ENCODE data around the gene WDR33. TPM values are rescaled to one million over a fixed set of nuclear protein-coding genes. Genes with fewer than 3 reads are reported as not detected.

The WDR33 gene
- total RNA-seq, 1 experiment from 2014 or later: 87.1 TPM

DNA sequence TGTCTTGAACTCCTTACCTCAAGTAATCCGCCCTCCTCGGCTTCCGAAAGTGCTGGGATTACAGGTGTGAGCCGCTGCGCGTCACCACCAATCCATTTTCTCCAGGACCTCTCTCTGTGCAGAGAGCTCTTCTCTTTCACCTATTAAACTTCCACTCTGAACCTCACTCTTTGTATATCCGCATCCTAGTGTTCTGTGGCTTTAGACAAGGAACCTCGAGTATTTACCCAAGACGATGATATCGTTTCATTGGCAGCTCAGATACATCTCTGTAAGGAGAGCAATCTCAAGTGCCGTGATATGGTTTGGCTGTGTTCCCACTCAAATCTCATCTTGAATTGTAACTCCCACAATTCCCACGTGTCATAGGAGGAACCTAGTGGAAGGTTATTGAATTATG, 15.1 kb upstream of the WDR33 start:
- Histone ChIP-seq H3K9me3 (ENCODE audit: low read depth, low read length, poor library complexity, severe bottlenecking) (peaks cover 4% of the 10 kb centered on the region), H3K27ac (ENCODE audit: low read depth, low read length, poor library complexity, severe bottlenecking) (no peak overlapping the region), H3K27me3 (replicated peaks; ENCODE audit: insufficient read depth, low read depth, low read length, poor library complexity) (no peaks in the 10 kb centered on the region), H3K4me3 (ENCODE audit: low read depth, low read length, poor library complexity, severe bottlenecking) (no peak overlapping the region), H3K4me1 (ENCODE audit: insufficient read depth, low read length, poor library complexity, severe bottlenecking) (no peaks in the 10 kb centered on the region), H3K36me3 (ENCODE audit: insufficient read depth, low read length, poor library complexity, severe bottlenecking) (no peaks in the 10 kb centered on the region)
- ChIA-PET POLR2A (ENCODE audit: low non-redundant PET) (no interaction called here), CTCF (no interaction called here)
- intact Hi-C loops (cut with micrococcal nuclease; ENCODE audit: unreplicated experiment): no loop called here
- no peak for DNase-seq (ENCODE audit: low spot score)
- BruUV-seq (replicated peaks): no TSS peak
- TF ChIP-seq, protein P1, sequence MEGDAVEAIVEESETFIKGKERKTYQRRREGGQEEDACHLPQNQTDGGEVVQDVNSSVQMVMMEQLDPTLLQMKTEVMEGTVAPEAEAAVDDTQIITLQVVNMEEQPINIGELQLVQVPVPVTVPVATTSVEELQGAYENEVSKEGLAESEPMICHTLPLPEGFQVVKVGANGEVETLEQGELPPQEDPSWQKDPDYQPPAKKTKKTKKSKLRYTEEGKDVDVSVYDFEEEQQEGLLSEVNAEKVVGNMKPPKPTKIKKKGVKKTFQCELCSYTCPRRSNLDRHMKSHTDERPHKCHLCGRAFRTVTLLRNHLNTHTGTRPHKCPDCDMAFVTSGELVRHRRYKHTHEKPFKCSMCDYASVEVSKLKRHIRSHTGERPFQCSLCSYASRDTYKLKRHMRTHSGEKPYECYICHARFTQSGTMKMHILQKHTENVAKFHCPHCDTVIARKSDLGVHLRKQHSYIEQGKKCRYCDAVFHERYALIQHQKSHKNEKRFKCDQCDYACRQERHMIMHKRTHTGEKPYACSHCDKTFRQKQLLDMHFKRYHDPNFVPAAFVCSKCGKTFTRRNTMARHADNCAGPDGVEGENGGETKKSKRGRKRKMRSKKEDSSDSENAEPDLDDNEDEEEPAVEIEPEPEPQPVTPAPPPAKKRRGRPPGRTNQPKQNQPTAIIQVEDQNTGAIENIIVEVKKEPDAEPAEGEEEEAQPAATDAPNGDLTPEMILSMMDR (conservative IDR thresholded peaks at IDR 0.05; ENCODE audit: low read depth, low read length): no peak
- no peak for TF ChIP-seq EZH2 (IDR thresholded peaks at IDR 0.05; ENCODE audit: borderline replicate concordance, low read depth, low read length, poor library complexity, severe bottlenecking)

DNA sequence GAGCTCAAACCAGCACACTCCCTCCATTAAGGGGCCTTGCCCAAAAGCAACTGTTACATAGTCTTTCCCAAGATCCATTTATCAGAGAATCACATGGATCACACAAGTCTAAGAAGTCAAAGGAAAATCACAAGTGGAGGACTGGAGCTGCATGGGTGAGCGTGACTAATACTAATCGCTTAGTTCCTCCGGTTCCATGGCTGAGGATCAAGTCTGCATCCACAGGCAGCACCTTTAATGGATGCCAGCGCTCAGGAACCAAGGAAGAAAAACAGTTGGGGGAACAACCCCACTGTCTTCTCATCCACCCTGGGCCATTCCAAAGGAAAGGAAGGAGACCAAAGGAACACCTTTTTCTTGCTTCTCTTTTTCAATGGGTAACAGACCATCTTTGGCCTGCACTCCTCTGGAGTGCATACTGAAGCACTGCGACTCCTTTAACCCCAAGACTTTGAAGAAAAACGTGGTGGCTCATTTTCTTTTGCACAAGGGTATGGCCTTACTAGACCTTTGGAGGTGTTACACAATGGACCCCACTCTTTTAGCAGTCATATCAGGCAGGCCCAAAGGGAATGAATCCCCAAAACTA, 9.2 kb upstream of the WDR33 start:
- DNase-seq (ENCODE audit: low spot score): no peak
- peaks cover 4% of the 10 kb centered on the region for H3K27me3 ChIP-seq (replicated peaks; ENCODE audit: insufficient read depth, low read depth, low read length, poor library complexity)
- peaks cover 23% of the 10 kb centered on the region for H3K9me3 ChIP-seq (ENCODE audit: low read depth, low read length, poor library complexity, severe bottlenecking)
- H3K4me1 ChIP-seq (ENCODE audit: insufficient read depth, low read length, poor library complexity, severe bottlenecking): no peaks in the 10 kb centered on the region
- no peak overlapping the region for H3K4me3 ChIP-seq (ENCODE audit: low read depth, low read length, poor library complexity, severe bottlenecking)
- intact Hi-C loops (cut with micrococcal nuclease; ENCODE audit: unreplicated experiment): no loop called here
- no peak for TF ChIP-seq EZH2 (IDR thresholded peaks at IDR 0.05; ENCODE audit: borderline replicate concordance, low read depth, low read length, poor library complexity, severe bottlenecking)
- TF ChIP-seq, protein P1 (conservative IDR thresholded peaks at IDR 0.05; ENCODE audit: low read depth, low read length): no peak
- no peak overlapping the region for H3K27ac ChIP-seq (ENCODE audit: low read depth, low read length, poor library complexity, severe bottlenecking)
- ChIA-PET CTCF (no interaction called here), POLR2A (ENCODE audit: low non-redundant PET) (no interaction called here)
- no TSS peak for BruUV-seq (replicated peaks)
- H3K36me3 ChIP-seq (ENCODE audit: insufficient read depth, low read length, poor library complexity, severe bottlenecking): no peaks in the 10 kb centered on the region

DNA sequence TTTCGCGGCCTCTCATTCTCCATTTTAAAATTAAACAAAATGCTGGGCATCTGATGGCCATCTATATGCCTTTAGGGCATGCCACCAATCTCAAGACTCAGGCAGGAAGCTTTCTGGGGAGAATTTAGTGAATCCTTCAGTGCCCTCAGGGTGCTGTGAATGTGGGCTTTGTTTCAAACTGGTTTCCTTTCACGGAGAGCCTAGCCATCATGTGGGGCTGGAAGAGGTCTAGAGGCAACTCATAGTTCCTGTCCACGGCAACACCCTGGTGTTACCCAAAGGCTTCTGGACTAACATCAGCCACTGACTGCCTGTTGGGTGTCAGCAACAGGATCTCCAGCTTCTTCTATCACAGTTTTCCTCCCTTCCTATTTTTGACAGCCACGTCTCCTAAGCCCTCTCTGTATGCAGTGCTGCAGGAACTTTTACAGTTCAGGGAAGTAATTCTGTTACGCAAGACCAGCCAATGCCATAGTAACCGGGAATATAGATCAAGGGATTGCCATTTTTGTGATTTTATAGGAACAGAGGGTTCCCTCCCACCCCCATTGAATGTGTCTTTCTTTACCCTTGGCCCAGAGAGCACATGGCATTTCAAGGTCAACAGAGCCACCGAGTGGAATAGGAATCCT, 7.9 kb upstream of the WDR33 start:
- intact Hi-C loops (cut with micrococcal nuclease; ENCODE audit: unreplicated experiment): no loop called here
- BruUV-seq (replicated peaks): no TSS peak
- no peak overlapping the region for H3K27ac ChIP-seq (ENCODE audit: low read depth, low read length, poor library complexity, severe bottlenecking)
- TF ChIP-seq, protein P1 (conservative IDR thresholded peaks at IDR 0.05; ENCODE audit: low read depth, low read length): no peak
- TF ChIP-seq EZH2 (IDR thresholded peaks at IDR 0.05; ENCODE audit: borderline replicate concordance, low read depth, low read length, poor library complexity, severe bottlenecking): no peak
- no peak for DNase-seq (ENCODE audit: low spot score)
- CTCF ChIA-PET: no interaction called here
- no peaks in the 10 kb centered on the region for H3K4me1 ChIP-seq (ENCODE audit: insufficient read depth, low read length, poor library complexity, severe bottlenecking)
- no peak overlapping the region for H3K4me3 ChIP-seq (ENCODE audit: low read depth, low read length, poor library complexity, severe bottlenecking)
- H3K27me3 ChIP-seq (replicated peaks; ENCODE audit: insufficient read depth, low read depth, low read length, poor library complexity): peaks cover 4% of the 10 kb centered on the region
- H3K9me3 ChIP-seq (ENCODE audit: low read depth, low read length, poor library complexity, severe bottlenecking): peaks cover 23% of the 10 kb centered on the region
- no peaks in the 10 kb centered on the region for H3K36me3 ChIP-seq (ENCODE audit: insufficient read depth, low read length, poor library complexity, severe bottlenecking)
- POLR2A ChIA-PET (ENCODE audit: low non-redundant PET): no interaction called here
